PC-3 (cell line): Measurements from ENCODE around the gene BAIAP2. TPM values are rescaled to one million over a fixed set of nuclear protein-coding genes. Genes with fewer than 3 reads are reported as not detected.

ENCODE experiments used
- ATAC-seq: fragments of 200-7000 bp; cut with Tn5 transposase; 2 replicates; pipeline ENCODE4 v1.9.1; 2020; ENCODE audit warnings: mild to moderate bottlenecking, moderate library complexity
- BruUV-seq: library from RNA; stranded (reverse); fragments of 400-500 nt; replicated peaks from 2 replicates; lab custom pipeline; 2021; lab: Mats Ljungman, UMichigan
- CTCF ChIA-PET: fragments of 300-600 bp; sonication (Branson Sonifier 250); formaldehyde crosslinking; loops from one replicate; lab custom pipeline; 2022; ENCODE audit warnings: antibody characterized with exemption; lab: Charles Lee
- POLR2A ChIA-PET: fragments of 300-600 bp; sonication (Branson Sonifier 250); formaldehyde crosslinking; loops from one replicate; lab custom pipeline; 2022; ENCODE audit warnings: antibody characterized with exemption; ENCODE audit not compliant: unreplicated experiment; lab: Charles Lee
- DNase-seq: peaks from one replicate; pipeline ENCODE4 v3.0.0-alpha.2; 2015
- H2AFZ ChIP-seq: fragments of 300-600 bp; sonication (generic); 2 replicates; pipeline ENCODE4 v1.6.0; 2016; ENCODE audit warnings: antibody characterized with exemption, low read length
- H3F3A ChIP-seq: fragments of 300-600 bp; sonication (generic); one replicate; pipeline ENCODE4 v1.6.0; 2017; ENCODE audit warnings: antibody characterized with exemption, low read length, control low read depth, mild to moderate bottlenecking; ENCODE audit not compliant: unreplicated experiment
- H3K27ac ChIP-seq: fragments of 300-600 bp; sonication (generic); 2 replicates; pipeline ENCODE4 v1.5.1; 2016; ENCODE audit warnings: mild to moderate bottlenecking, low read length
- H3K27me3 ChIP-seq: fragments of 300-600 bp; sonication (generic); 2 replicates; pipeline ENCODE4 v1.6.1; 2016; ENCODE audit warnings: low read length, mixed read lengths
- H3K36me3 ChIP-seq: fragments of 300-600 bp; sonication (generic); 2 replicates; pipeline ENCODE4 v1.6.1; 2016; ENCODE audit warnings: low read depth, mixed run types, low read length, mixed read lengths
- H3K4me1 ChIP-seq: fragments of 300-600 bp; sonication (generic); 2 replicates; pipeline ENCODE4 v1.5.1; 2016; ENCODE audit warnings: low read length; ENCODE audit not compliant: insufficient read depth
- H3K4me2 ChIP-seq: fragments of 300-600 bp; sonication (generic); 2 replicates; pipeline ENCODE4 v1.6.0; 2016; ENCODE audit warnings: low read length
- H3K4me3 ChIP-seq: fragments of 300-600 bp; sonication (generic); 2 replicates; pipeline ENCODE4 v1.5.1; 2016; ENCODE audit warnings: mild to moderate bottlenecking, low read length, mixed read lengths
- H3K79me2 ChIP-seq: fragments of 300-600 bp; sonication (generic); 2 replicates; pipeline ENCODE4 v1.6.1; 2017; ENCODE audit warnings: low read length, mixed read lengths
- H3K9ac ChIP-seq: fragments of 300-600 bp; sonication (generic); 2 replicates; pipeline ENCODE4 v1.6.0; 2016; ENCODE audit warnings: mild to moderate bottlenecking, low read length
- H3K9me2 ChIP-seq: fragments of 300-600 bp; sonication (generic); replicated peaks from 2 replicates; pipeline ENCODE4 v1.6.1; 2016; ENCODE audit warnings: mixed run types, low read length, mixed read lengths
- H3K9me3 ChIP-seq: fragments of 300-600 bp; sonication (generic); 2 replicates; pipeline ENCODE4 v1.6.1; 2016; ENCODE audit warnings: low read length, mixed read lengths
- H4K20me1 ChIP-seq: fragments of 300-600 bp; sonication (generic); 2 replicates; pipeline ENCODE4 v1.6.1; 2016; ENCODE audit warnings: low read length, mixed read lengths
- CTCF ChIP-seq: fragments of 300-600 bp; sonication (generic); conservative IDR thresholded peaks from 2 replicates; pipeline ENCODE4 v1.5.1; 2017; ENCODE audit warnings: antibody characterized with exemption, low read depth, mild to moderate bottlenecking, low read length
- EZH2 ChIP-seq: fragments of 300-600 bp; sonication (generic); IDR thresholded peaks from one replicate; pipeline ENCODE4 v1.6.1; 2017; ENCODE audit warnings: antibody characterized with exemption, mild to moderate bottlenecking, low read length; ENCODE audit not compliant: unreplicated experiment
- EZH2phosphoT487 ChIP-seq: fragments of 300-600 bp; sonication (generic); IDR thresholded peaks from 2 replicates; pipeline ENCODE4 v1.6.1; 2018; ENCODE audit warnings: mild to moderate bottlenecking, antibody characterized with exemption, low read length, borderline replicate concordance
- intact Hi-C: fragments of 100-400 bp; cut with micrococcal nuclease; formaldehyde crosslinking; loops from 2 replicates; pipeline ENCODE4 v1.9.0; 2023
- total RNA-seq: library from RNA; depleted of rRNA; stranded (reverse); fragments of >200 nt; gene quantifications from 2 replicates; pipeline ENCODE4 v1.2.3, GENCODE V29; 2014

BAIAP2 gene
- total RNA-seq, 1 experiment from 2014 or later: 56.9 TPM

- H3K36me3 ChIP-seq: no peaks in the 10 kb centered on the region
- TF ChIP-seq EZH2phosphoT487 (no peak), EZH2 (no peak), CTCF (no peak)
- DNase-seq: no peak
- intact Hi-C loops: no loop called here
- H3K9me3 ChIP-seq: no peaks in the 10 kb centered on the region
- no peak overlapping the region for H3K9ac ChIP-seq
- no peaks in the 10 kb centered on the region for H4K20me1 ChIP-seq
- H2AFZ ChIP-seq: no peak overlapping the region
- no TSS peak for BruUV-seq
- H3K4me3 ChIP-seq: no peak overlapping the region
- 0 out of 2 replicates have a peak, but pooled peaks cover 4% of the 10 kb centered on the region for H3K4me1 ChIP-seq
- H3K4me2 ChIP-seq: no peak overlapping the region
- H3F3A ChIP-seq: no peaks in the 10 kb centered on the region
- no peaks in the 10 kb centered on the region for H3K79me2 ChIP-seq
- POLR2A ChIA-PET: no interaction called here
- no peaks in the 10 kb centered on the region for H3K27me3 ChIP-seq
- no peaks in the 10 kb centered on the region for H3K9me2 ChIP-seq
- ATAC-seq: no peak
- CTCF ChIA-PET: no interaction called here
- no peak overlapping the region for H3K27ac ChIP-seq
Measured at GRCh38 chr17:81128338-81128737, 93.4 kb downstream of the BAIAP2 start.

DNA sequence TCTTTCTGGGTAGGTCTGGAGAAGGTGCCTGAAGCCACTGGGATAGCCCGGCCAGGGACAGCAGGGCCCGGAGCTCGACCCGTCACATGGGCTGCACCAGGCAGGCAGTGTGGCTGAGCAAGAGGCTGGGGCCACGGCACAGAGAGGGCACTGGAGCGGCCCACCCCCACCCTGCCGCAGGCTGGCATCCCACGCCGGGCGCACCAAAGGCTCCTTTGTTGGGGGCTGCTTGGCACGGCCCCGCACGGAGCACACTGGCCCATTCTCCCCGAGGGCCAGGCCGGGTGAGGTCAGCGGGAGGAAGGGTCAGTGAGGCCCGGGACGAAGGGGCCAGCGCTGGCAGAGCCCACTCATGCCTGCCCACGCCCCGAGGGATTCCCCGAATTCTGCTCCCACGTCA lies 93.8 kb downstream of the BAIAP2 start:
- no TSS peak for BruUV-seq
- no peaks in the 10 kb centered on the region for H3K9me2 ChIP-seq
- ATAC-seq (no peak), DNase-seq (no peak)
- no peak overlapping the region for H3K4me2 ChIP-seq
- no peak for TF ChIP-seq EZH2
- TF ChIP-seq CTCF: no peak
- no peak for TF ChIP-seq EZH2phosphoT487
- H3K4me3 ChIP-seq: no peak overlapping the region
- H3K79me2 ChIP-seq: no peaks in the 10 kb centered on the region
- ChIA-PET CTCF (no interaction called here), POLR2A (no interaction called here)
- H3K9ac ChIP-seq: no peak overlapping the region
- no peaks in the 10 kb centered on the region for H3K36me3 ChIP-seq
- no peaks in the 10 kb centered on the region for H3K27me3 ChIP-seq
- 0 out of 2 replicates have a peak, but pooled peaks cover 4% of the 10 kb centered on the region for H3K4me1 ChIP-seq
- no peak overlapping the region for H3K27ac ChIP-seq
- no peaks in the 10 kb centered on the region for H4K20me1 ChIP-seq
- H2AFZ ChIP-seq: no peak overlapping the region
- H3K9me3 ChIP-seq: no peaks in the 10 kb centered on the region
- intact Hi-C loops: no loop called here
- no peaks in the 10 kb centered on the region for H3F3A ChIP-seq

- intact Hi-C loops: no loop called here
- 0 out of 2 replicates have a peak, but pooled peaks cover 4% of the 10 kb centered on the region for H3K4me1 ChIP-seq
- no TSS peak for BruUV-seq
- no peaks in the 10 kb centered on the region for H3K9me2 ChIP-seq
- H3K4me3 ChIP-seq: no peak overlapping the region
- no peak for ATAC-seq
- no peaks in the 10 kb centered on the region for H3K79me2 ChIP-seq
- CTCF ChIA-PET: no interaction called here
- no peak overlapping the region for H2AFZ ChIP-seq
- H3K36me3 ChIP-seq: no peaks in the 10 kb centered on the region
- H3K4me2 ChIP-seq: no peak overlapping the region
- TF ChIP-seq EZH2 (no peak), EZH2phosphoT487 (no peak), CTCF (peak; percentile 35; the same call in 1 of the 2 replicates)
- no peaks in the 10 kb centered on the region for H3F3A ChIP-seq
- no peak for DNase-seq
- no peaks in the 10 kb centered on the region for H3K27me3 ChIP-seq
- H3K9me3 ChIP-seq: no peaks in the 10 kb centered on the region
- no peak overlapping the region for H3K27ac ChIP-seq
- POLR2A ChIA-PET: no interaction called here
- no peak overlapping the region for H3K9ac ChIP-seq
- H4K20me1 ChIP-seq: no peaks in the 10 kb centered on the region
Measured at GRCh38 chr17:81129289-81129688, 94.3 kb downstream of the BAIAP2 start.
